ENCODE results near the gene ST3GAL6. TPM values are rescaled to one million over a fixed set of nuclear protein-coding genes. Genes with fewer than 3 reads are reported as not detected.

Gene ST3GAL6
- total and polyA plus RNA-seq, 10 of the 15 experiments (the other 5 are each of a cell fraction or from before 2014, with no cell fraction given), result 19.5 to 41.2 (median 37.4) TPM

DNA sequence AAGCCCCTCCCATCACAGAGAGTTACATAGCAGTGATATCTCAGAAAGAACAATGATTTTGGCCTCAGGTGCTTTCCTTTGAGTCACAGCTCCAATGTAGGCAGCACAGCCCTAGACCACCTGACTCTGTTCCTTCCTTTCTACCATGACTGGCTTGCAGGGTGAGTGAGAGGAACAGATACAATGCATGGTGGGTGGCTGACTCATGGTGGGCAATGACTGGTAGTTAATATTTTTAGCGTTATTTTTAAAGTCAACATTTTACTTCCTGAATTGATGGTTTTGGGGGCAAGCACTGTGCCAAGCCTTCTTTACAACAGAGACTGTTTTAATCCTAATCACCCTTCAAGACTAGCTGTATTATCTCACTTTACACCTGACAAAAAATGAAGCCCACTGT lies 32.8 kb upstream of the ST3GAL6 start (continued):
- TF ChIP-seq, protein P1, sequence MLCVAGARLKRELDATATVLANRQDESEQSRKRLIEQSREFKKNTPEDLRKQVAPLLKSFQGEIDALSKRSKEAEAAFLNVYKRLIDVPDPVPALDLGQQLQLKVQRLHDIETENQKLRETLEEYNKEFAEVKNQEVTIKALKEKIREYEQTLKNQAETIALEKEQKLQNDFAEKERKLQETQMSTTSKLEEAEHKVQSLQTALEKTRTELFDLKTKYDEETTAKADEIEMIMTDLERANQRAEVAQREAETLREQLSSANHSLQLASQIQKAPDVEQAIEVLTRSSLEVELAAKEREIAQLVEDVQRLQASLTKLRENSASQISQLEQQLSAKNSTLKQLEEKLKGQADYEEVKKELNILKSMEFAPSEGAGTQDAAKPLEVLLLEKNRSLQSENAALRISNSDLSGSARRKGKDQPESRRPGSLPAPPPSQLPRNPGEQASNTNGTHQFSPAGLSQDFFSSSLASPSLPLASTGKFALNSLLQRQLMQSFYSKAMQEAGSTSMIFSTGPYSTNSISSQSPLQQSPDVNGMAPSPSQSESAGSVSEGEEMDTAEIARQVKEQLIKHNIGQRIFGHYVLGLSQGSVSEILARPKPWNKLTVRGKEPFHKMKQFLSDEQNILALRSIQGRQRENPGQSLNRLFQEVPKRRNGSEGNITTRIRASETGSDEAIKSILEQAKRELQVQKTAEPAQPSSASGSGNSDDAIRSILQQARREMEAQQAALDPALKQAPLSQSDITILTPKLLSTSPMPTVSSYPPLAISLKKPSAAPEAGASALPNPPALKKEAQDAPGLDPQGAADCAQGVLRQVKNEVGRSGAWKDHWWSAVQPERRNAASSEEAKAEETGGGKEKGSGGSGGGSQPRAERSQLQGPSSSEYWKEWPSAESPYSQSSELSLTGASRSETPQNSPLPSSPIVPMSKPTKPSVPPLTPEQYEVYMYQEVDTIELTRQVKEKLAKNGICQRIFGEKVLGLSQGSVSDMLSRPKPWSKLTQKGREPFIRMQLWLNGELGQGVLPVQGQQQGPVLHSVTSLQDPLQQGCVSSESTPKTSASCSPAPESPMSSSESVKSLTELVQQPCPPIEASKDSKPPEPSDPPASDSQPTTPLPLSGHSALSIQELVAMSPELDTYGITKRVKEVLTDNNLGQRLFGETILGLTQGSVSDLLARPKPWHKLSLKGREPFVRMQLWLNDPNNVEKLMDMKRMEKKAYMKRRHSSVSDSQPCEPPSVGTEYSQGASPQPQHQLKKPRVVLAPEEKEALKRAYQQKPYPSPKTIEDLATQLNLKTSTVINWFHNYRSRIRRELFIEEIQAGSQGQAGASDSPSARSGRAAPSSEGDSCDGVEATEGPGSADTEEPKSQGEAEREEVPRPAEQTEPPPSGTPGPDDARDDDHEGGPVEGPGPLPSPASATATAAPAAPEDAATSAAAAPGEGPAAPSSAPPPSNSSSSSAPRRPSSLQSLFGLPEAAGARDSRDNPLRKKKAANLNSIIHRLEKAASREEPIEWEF (IDR thresholded peaks at IDR 0.05; ENCODE audit: insufficient replicate concordance, low read depth, low read length), result no peak
- TF ChIP-seq, protein P2, sequence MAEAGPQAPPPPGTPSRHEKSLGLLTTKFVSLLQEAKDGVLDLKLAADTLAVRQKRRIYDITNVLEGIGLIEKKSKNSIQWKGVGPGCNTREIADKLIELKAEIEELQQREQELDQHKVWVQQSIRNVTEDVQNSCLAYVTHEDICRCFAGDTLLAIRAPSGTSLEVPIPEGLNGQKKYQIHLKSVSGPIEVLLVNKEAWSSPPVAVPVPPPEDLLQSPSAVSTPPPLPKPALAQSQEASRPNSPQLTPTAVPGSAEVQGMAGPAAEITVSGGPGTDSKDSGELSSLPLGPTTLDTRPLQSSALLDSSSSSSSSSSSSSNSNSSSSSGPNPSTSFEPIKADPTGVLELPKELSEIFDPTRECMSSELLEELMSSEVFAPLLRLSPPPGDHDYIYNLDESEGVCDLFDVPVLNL (IDR thresholded peaks at IDR 0.05; ENCODE audit: low read depth, low read length), result no peak
- TF ChIP-seq, protein P3, sequence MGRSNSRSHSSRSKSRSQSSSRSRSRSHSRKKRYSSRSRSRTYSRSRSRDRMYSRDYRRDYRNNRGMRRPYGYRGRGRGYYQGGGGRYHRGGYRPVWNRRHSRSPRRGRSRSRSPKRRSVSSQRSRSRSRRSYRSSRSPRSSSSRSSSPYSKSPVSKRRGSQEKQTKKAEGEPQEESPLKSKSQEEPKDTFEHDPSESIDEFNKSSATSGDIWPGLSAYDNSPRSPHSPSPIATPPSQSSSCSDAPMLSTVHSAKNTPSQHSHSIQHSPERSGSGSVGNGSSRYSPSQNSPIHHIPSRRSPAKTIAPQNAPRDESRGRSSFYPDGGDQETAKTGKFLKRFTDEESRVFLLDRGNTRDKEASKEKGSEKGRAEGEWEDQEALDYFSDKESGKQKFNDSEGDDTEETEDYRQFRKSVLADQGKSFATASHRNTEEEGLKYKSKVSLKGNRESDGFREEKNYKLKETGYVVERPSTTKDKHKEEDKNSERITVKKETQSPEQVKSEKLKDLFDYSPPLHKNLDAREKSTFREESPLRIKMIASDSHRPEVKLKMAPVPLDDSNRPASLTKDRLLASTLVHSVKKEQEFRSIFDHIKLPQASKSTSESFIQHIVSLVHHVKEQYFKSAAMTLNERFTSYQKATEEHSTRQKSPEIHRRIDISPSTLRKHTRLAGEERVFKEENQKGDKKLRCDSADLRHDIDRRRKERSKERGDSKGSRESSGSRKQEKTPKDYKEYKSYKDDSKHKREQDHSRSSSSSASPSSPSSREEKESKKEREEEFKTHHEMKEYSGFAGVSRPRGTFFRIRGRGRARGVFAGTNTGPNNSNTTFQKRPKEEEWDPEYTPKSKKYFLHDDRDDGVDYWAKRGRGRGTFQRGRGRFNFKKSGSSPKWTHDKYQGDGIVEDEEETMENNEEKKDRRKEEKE (IDR thresholded peaks at IDR 0.05), result no peak
- TF ChIP-seq RAD21 (IDR thresholded peaks at IDR 0.05; ENCODE audit: insufficient read depth, low read depth, low read length) (peak; percentile 23; the same call in 1 of the 2 replicates), IKZF1 (conservative IDR thresholded peaks at IDR 0.05) (0 out of 2 replicates have a peak, but pooled peaks have one; percentile 14), E2F8 (IDR thresholded peaks at IDR 0.05; ENCODE audit: low read depth, partially characterized antibody) (no peak), SIX5 (IDR thresholded peaks at IDR 0.05; ENCODE audit: low read depth, low read length, severe bottlenecking) (no peak), ASH2L (IDR thresholded peaks at IDR 0.05; ENCODE audit: borderline replicate concordance, low read depth) (no peak), YBX1 (IDR thresholded peaks at IDR 0.05) (no peak), BHLHE40 (IDR thresholded peaks at IDR 0.05; ENCODE audit: borderline replicate concordance in 1 of 2, low read depth in 2 of 2, low read length in 1 of 2) (peak in 1 of 2 experiments; percentile 33; a peak in 1 of 4 replicates), ZNF384 (IDR thresholded peaks at IDR 0.05; ENCODE audit: borderline replicate concordance, low read depth, low read length) (no peak), ZSCAN29 (IDR thresholded peaks at IDR 0.05) (no peak), SPI1 (IDR thresholded peaks at IDR 0.05; ENCODE audit: borderline replicate concordance, insufficient read depth, low read depth, low read length) (peak; percentile 85), ZBTB33 (IDR thresholded peaks at IDR 0.05) (no peak)
- TF ChIP-seq, protein P4, sequence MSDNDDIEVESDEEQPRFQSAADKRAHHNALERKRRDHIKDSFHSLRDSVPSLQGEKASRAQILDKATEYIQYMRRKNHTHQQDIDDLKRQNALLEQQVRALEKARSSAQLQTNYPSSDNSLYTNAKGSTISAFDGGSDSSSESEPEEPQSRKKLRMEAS (IDR thresholded peaks at IDR 0.05; ENCODE audit: low read depth, low read length), result no peak
